Epithelial cell of proximal tubule (primary cell): ENCODE measurements around the gene CSPG4. TPM values are rescaled to one million over a fixed set of nuclear protein-coding genes. Genes with fewer than 3 reads are reported as not detected.
"Not testable (repeated sequence)": the region's sequence is repeated elsewhere in the genome, so short reads cannot be mapped to it uniquely, and the experiment has no call there.

Experiments used
- DNase-seq: peaks from one replicate; pipeline ENCODE4 v3.0.0-alpha.2; 2011; ENCODE audit warnings: low read depth
- H3K4me3 ChIP-seq: 2 replicates; pipeline ENCODE4 v1.5.1; 2011; ENCODE audit warnings: low read depth, mild to moderate bottlenecking, low read length
- CTCF ChIP-seq: conservative IDR thresholded peaks from 2 replicates; pipeline ENCODE4 v1.5.1; 2012; ENCODE audit warnings: low read depth, mild to moderate bottlenecking, low read length
- total RNA-seq: library from RNA; depleted of rRNA; stranded (reverse); fragments of >200 nt; gene quantifications from 2 replicates; pipeline ENCODE4 v1.2.3, GENCODE V29; 2015

CSPG4 gene
- total RNA-seq, 1 donor from 2014 or later: 2.1 TPM

GRCh38 chr15:75683646-75684312, 28.9 kb downstream of the CSPG4 start:
- peak; percentile 68 for TF ChIP-seq CTCF
- DNase-seq, H3K4me3 ChIP-seq: not testable (repeated sequence)

GRCh38 chr15:75682181-75683135, 30.2 kb downstream of the CSPG4 start:
- DNase-seq: no peak
- no peak overlapping the region for H3K4me3 ChIP-seq
- TF ChIP-seq CTCF: no peak

- H3K4me3 ChIP-seq: no peak overlapping the region
- no peak for TF ChIP-seq CTCF
- DNase-seq: no peak
Observed at GRCh38 chr15:75680007-75680789, 32.5 kb downstream of the CSPG4 start.

- not testable (repeated sequence) for DNase-seq, H3K4me3 ChIP-seq
Observed at GRCh38 chr15:75678324-75678690, 34.3 kb downstream of the CSPG4 start.

DNA sequence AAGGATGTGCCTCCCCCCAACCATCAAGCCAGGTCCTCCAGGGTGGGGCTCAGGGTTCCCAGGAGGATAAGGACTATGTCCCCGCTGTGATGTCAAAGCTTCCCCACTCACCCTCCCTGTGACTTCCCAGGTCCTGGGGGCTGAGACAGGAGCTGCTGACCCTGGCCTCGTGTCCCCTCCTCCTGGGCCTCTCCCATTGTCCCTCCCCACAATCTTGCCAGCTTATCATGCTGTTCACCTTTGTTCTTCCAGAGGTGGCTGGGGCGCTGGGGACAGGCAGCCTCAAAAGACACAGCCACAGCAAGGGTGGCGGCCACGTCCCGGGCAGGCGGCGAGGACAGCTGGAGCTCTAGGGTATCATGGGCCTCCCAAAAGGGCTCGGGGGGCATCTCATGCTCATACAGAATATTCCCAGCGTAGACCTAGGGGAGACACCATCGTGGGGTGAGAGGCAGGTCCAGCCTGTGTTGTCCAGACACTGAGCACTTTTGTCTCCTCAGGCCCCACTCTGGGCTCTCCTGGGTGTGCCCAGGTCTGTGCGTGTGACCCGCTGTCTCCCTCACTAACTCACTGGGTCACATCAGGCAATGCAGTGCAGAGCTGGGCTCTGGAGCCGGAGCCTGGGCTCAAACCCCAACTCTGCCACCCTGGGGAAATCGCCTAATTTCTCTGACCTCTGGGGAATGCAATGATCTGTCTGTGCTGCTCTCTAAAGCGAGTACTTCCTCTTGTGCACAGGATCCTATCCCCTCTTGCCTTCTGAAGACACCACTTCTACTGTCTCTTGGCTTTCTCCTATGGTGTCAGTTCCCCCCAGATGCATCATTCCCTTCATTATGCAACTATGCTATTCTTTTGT, 35.0 kb downstream of the CSPG4 start:
- no peak for TF ChIP-seq CTCF
- DNase-seq: no peak
- no peak overlapping the region for H3K4me3 ChIP-seq

- TF ChIP-seq CTCF: no peak
- no peak for DNase-seq
- H3K4me3 ChIP-seq: no peak overlapping the region
Observed at GRCh38 chr15:75676688-75677464, 35.8 kb downstream of the CSPG4 start.
